SK-N-SH treated with all-trans-retinoic acid at 6 μM for 48 hours (cell line): ENCODE results near the gene SMIM13.

ENCODE experiments used
- ATAC-seq: fragments of 200-7000 bp; cut with Tn5 transposase; 3 replicates; pipeline ENCODE4 v1.9.1; 2020; ENCODE audit warnings: mild to moderate bottlenecking, moderate library complexity
- ARNTL ChIP-seq: fragments of 450-650 bp; formaldehyde crosslinking; IDR thresholded peaks from 2 replicates; pipeline ENCODE4 v1.5.0; 2020; ENCODE audit warnings: low read depth, mild to moderate bottlenecking, moderate library complexity, borderline replicate concordance
- BACH2 ChIP-seq: fragments of 250-450 bp; sonication (Bioruptor Pico); IDR thresholded peaks from 2 replicates; pipeline ENCODE4 v1.9.0; 2021; ENCODE audit warnings: mild to moderate bottlenecking, borderline replicate concordance
- CSDC2 ChIP-seq: fragments of 250-450 bp; sonication (Bioruptor Pico); IDR thresholded peaks from 2 replicates; pipeline ENCODE4 v1.5.0; 2020; ENCODE audit warnings: mild to moderate bottlenecking, moderate library complexity
- ESRRG ChIP-seq: fragments of 250-450 bp; sonication (Bioruptor Pico); IDR thresholded peaks from 2 replicates; pipeline ENCODE4 v1.6.1; 2021; ENCODE audit warnings: mild to moderate bottlenecking
- OSR1 ChIP-seq: fragments of 250-450 bp; sonication (Bioruptor Pico); IDR thresholded peaks from 2 replicates; pipeline ENCODE4 v1.8.0; 2022; ENCODE audit warnings: moderate library complexity, mild to moderate bottlenecking, inconsistent platforms
- PPARA ChIP-seq: fragments of 250-450 bp; sonication (Bioruptor Pico); IDR thresholded peaks from 2 replicates; pipeline ENCODE4 v1.5.0; 2020; ENCODE audit warnings: mild to moderate bottlenecking, borderline replicate concordance
- RARB ChIP-seq: fragments of 250-450 bp; sonication (Bioruptor Pico); IDR thresholded peaks from 2 replicates; pipeline ENCODE4 v1.8.0; 2021; ENCODE audit warnings: mild to moderate bottlenecking, moderate library complexity
- SNAI2 ChIP-seq: fragments of 250-450 bp; sonication (Bioruptor Pico); IDR thresholded peaks from 2 replicates; pipeline ENCODE4 v1.5.0; 2020; ENCODE audit warnings: mild to moderate bottlenecking, moderate library complexity
- TCF4 ChIP-seq: fragments of 250-450 bp; sonication (Bioruptor Pico); IDR thresholded peaks from 2 replicates; pipeline ENCODE4 v1.8.0; 2021; ENCODE audit warnings: mild to moderate bottlenecking, moderate library complexity, borderline replicate concordance
- TOX ChIP-seq: fragments of 250-450 bp; sonication (Bioruptor Pico); IDR thresholded peaks from 2 replicates; pipeline ENCODE4 v1.8.0; 2021; ENCODE audit warnings: mild to moderate bottlenecking, moderate library complexity, borderline replicate concordance
- ZC3H10 ChIP-seq: fragments of 250-450 bp; sonication (Bioruptor Pico); IDR thresholded peaks from 2 replicates; pipeline ENCODE4 v1.5.1; 2021; ENCODE audit warnings: mild to moderate bottlenecking, moderate library complexity
- ZFP3 ChIP-seq: fragments of 250-450 bp; sonication (Bioruptor Pico); IDR thresholded peaks from 2 replicates; pipeline ENCODE4 v1.5.0; 2020; ENCODE audit warnings: mild to moderate bottlenecking, moderate library complexity
- ZFP30 ChIP-seq: fragments of 450-650 bp; formaldehyde crosslinking; IDR thresholded peaks from 2 replicates; pipeline ENCODE4 v1.5.0; 2022; ENCODE audit warnings: mild to moderate bottlenecking, moderate library complexity
- ZNF565 ChIP-seq: fragments of 450-650 bp; formaldehyde crosslinking; conservative IDR thresholded peaks from 2 replicates; pipeline ENCODE4 v1.5.0; 2020; ENCODE audit warnings: low read depth, mild to moderate bottlenecking, moderate library complexity
- ZNF70 ChIP-seq: fragments of 450-650 bp; formaldehyde crosslinking; IDR thresholded peaks from 2 replicates; pipeline ENCODE4 v1.5.0; 2020; ENCODE audit warnings: mild to moderate bottlenecking, moderate library complexity
- ZNF8 ChIP-seq: fragments of 450-650 bp; formaldehyde crosslinking; IDR thresholded peaks from 2 replicates; pipeline ENCODE4 v1.5.0; 2020; ENCODE audit warnings: mild to moderate bottlenecking, moderate library complexity
- TF ChIP-seq, protein P1 (sequence below): fragments of 250-450 bp; sonication (Bioruptor Pico); IDR thresholded peaks from 2 replicates; pipeline ENCODE4 v1.8.0; 2021; ENCODE audit warnings: low read depth, mild to moderate bottlenecking, moderate library complexity, borderline replicate concordance
- TF ChIP-seq, protein P2 (sequence below): fragments of 250-450 bp; sonication (Bioruptor Pico); IDR thresholded peaks from 2 replicates; pipeline ENCODE4 v1.5.0; 2020; ENCODE audit warnings: mild to moderate bottlenecking, moderate library complexity
- TF ChIP-seq, protein P3 (sequence below): fragments of 250-450 bp; sonication (Bioruptor Pico); IDR thresholded peaks from 2 replicates; pipeline ENCODE4 v1.8.0; 2020; ENCODE audit warnings: mild to moderate bottlenecking, moderate library complexity, borderline replicate concordance
- TF ChIP-seq, protein P4 (sequence below): fragments of 250-450 bp; sonication (Bioruptor Pico); IDR thresholded peaks from 2 replicates; pipeline ENCODE4 v1.5.1; 2020; ENCODE audit warnings: low read depth, mild to moderate bottlenecking, moderate library complexity

The SMIM13 gene

DNA sequence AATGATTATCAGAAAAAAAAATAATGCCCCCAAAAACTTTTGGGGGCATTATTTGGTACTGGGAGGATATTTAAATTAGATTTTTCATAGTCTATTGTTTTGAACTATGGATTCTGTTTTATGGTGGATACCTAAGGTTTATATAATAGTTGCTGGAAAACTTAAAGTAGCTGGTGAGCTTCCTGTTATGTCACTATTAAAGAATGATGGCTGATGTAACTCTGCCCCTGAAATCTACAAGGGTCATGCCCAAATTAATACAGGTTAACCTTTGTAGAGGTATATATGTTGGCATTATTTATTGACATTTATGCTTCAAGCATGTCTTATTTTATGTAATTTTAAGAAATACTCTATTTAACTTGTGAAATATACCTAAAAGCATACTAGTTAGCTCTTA, 43.2 kb downstream of the SMIM13 start:
- ATAC-seq: no peak
- TF ChIP-seq ESRRG (CRISPR knock-in tag) (no peak), CSDC2 (CRISPR knock-in tag) (no peak), TCF4 (no peak), ZNF70 (no peak), TOX (CRISPR knock-in tag) (no peak), OSR1 (CRISPR knock-in tag) (no peak), PPARA (CRISPR knock-in tag) (no peak), RARB (CRISPR knock-in tag) (no peak), SNAI2 (no peak), ZNF8 (CRISPR knock-in tag) (no peak), ZFP30 (CRISPR knock-in tag) (no peak), ZC3H10 (CRISPR knock-in tag) (no peak), ZFP3 (CRISPR knock-in tag) (no peak), ARNTL (CRISPR knock-in tag) (no peak)
- TF ChIP-seq, protein P1, sequence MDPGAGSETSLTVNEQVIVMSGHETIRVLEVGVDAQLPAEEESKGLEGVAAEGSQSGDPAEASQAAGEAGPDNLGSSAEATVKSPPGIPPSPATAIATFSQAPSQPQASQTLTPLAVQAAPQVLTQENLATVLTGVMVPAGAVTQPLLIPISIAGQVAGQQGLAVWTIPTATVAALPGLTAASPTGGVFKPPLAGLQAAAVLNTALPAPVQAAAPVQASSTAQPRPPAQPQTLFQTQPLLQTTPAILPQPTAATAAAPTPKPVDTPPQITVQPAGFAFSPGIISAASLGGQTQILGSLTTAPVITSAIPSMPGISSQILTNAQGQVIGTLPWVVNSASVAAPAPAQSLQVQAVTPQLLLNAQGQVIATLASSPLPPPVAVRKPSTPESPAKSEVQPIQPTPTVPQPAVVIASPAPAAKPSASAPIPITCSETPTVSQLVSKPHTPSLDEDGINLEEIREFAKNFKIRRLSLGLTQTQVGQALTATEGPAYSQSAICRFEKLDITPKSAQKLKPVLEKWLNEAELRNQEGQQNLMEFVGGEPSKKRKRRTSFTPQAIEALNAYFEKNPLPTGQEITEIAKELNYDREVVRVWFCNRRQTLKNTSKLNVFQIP (CRISPR knock-in tag): no peak
- TF ChIP-seq, protein P2, sequence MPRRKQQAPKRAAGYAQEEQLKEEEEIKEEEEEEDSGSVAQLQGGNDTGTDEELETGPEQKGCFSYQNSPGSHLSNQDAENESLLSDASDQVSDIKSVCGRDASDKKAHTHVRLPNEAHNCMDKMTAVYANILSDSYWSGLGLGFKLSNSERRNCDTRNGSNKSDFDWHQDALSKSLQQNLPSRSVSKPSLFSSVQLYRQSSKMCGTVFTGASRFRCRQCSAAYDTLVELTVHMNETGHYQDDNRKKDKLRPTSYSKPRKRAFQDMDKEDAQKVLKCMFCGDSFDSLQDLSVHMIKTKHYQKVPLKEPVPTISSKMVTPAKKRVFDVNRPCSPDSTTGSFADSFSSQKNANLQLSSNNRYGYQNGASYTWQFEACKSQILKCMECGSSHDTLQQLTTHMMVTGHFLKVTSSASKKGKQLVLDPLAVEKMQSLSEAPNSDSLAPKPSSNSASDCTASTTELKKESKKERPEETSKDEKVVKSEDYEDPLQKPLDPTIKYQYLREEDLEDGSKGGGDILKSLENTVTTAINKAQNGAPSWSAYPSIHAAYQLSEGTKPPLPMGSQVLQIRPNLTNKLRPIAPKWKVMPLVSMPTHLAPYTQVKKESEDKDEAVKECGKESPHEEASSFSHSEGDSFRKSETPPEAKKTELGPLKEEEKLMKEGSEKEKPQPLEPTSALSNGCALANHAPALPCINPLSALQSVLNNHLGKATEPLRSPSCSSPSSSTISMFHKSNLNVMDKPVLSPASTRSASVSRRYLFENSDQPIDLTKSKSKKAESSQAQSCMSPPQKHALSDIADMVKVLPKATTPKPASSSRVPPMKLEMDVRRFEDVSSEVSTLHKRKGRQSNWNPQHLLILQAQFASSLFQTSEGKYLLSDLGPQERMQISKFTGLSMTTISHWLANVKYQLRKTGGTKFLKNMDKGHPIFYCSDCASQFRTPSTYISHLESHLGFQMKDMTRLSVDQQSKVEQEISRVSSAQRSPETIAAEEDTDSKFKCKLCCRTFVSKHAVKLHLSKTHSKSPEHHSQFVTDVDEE (CRISPR knock-in tag): no peak

DNA sequence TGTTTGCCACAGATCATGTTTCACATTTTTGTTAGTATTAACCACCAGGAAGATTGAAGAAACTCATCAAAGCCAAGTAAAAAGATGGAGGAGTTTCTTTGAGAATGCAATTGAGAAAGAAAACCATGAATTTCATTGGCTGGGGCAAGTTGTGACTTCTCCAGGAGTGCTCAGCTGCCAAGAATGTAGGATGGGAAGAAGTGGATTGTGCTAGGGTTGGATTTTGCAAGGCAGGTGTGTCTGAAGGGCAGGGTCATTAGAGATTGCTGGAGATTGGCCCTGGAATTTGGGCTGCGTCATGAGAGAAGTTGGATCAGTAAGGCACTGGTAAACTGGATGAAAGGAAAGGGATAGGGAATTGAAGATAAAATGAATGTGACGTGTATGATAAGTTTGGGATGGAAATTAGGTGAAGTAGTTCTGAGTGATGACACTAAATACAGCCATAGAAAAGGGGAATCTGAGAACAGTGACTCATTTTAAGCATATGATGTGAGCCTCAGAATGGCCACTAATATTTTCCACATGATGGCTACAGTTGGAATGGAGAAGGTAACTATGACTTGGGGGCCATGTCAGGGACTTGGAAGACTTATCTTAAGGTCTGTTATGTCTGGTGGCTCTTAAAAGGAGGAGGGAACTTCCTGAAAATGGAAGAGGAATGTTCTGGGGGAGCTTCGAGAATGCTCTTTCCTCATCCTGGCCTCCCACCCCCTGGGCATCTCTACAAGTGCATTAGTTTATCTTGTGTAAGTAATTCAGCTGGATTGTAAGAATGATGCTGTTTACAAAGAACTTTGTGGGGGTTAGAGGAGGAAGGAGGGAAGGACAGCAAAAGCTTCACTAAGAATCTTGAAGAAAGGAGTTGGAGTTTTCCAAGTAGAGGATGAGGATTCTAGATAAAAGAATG, 45.7 kb downstream of the SMIM13 start:
- TF ChIP-seq ZNF565 (no peak), TOX (CRISPR knock-in tag) (no peak)
- peak; percentile 55 for ATAC-seq

DNA sequence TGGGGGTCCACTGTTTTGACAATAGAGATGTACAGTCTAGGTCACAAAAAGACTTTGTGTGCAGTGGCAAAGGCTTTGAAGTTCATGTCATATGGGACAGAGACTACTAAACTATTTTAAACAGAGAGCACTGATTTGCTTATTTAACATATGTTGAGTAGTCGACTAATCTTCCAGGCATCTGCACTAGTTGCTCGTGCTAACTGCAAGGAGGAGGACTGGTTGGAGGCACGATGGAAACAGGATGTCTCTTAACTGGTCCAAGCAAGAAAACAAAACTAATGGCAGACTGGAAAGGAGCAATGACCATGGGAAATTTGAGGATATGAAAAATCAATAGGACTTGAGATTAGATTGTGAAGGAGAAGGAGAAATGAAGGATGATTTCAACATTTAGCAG, 46.4 kb downstream of the SMIM13 start:
- TF ChIP-seq, protein P3, sequence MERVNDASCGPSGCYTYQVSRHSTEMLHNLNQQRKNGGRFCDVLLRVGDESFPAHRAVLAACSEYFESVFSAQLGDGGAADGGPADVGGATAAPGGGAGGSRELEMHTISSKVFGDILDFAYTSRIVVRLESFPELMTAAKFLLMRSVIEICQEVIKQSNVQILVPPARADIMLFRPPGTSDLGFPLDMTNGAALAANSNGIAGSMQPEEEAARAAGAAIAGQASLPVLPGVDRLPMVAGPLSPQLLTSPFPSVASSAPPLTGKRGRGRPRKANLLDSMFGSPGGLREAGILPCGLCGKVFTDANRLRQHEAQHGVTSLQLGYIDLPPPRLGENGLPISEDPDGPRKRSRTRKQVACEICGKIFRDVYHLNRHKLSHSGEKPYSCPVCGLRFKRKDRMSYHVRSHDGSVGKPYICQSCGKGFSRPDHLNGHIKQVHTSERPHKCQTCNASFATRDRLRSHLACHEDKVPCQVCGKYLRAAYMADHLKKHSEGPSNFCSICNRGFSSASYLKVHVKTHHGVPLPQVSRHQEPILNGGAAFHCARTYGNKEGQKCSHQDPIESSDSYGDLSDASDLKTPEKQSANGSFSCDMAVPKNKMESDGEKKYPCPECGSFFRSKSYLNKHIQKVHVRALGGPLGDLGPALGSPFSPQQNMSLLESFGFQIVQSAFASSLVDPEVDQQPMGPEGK (CRISPR knock-in tag): no peak
- no peak for TF ChIP-seq ZC3H10 (CRISPR knock-in tag)
- TF ChIP-seq ZNF565: no peak
- TF ChIP-seq BACH2: no peak
- no peak for TF ChIP-seq TOX (CRISPR knock-in tag)
- TF ChIP-seq, protein P1 (CRISPR knock-in tag): no peak
- no peak for TF ChIP-seq OSR1 (CRISPR knock-in tag)
- TF ChIP-seq CSDC2 (CRISPR knock-in tag): no peak
- TF ChIP-seq ESRRG (CRISPR knock-in tag): no peak
- TF ChIP-seq ZNF70: no peak
- TF ChIP-seq PPARA (CRISPR knock-in tag): no peak
- no peak for TF ChIP-seq ARNTL (CRISPR knock-in tag)
- TF ChIP-seq, protein P4, sequence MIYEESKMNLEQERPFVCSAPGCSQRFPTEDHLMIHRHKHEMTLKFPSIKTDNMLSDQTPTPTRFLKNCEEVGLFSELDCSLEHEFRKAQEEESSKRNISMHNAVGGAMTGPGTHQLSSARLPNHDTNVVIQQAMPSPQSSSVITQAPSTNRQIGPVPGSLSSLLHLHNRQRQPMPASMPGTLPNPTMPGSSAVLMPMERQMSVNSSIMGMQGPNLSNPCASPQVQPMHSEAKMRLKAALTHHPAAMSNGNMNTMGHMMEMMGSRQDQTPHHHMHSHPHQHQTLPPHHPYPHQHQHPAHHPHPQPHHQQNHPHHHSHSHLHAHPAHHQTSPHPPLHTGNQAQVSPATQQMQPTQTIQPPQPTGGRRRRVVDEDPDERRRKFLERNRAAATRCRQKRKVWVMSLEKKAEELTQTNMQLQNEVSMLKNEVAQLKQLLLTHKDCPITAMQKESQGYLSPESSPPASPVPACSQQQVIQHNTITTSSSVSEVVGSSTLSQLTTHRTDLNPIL (CRISPR knock-in tag): no peak
- TF ChIP-seq, all 23 proteins: peak for 0
- no peak for ATAC-seq
